Stimulated activated CD4-positive, alpha-beta T cell treated with anti-CD3 and anti-CD28 coated beads, Interleukin-2, amount 100 ng/mL, for 24 hours (primary cell): ENCODE results near the gene IL11.

Experiments
- DNase-seq, 2 donors: peaks; one replicate each; pipeline ENCODE4 v3.0.0-alpha.2; 2020

IL11 gene

DNA sequence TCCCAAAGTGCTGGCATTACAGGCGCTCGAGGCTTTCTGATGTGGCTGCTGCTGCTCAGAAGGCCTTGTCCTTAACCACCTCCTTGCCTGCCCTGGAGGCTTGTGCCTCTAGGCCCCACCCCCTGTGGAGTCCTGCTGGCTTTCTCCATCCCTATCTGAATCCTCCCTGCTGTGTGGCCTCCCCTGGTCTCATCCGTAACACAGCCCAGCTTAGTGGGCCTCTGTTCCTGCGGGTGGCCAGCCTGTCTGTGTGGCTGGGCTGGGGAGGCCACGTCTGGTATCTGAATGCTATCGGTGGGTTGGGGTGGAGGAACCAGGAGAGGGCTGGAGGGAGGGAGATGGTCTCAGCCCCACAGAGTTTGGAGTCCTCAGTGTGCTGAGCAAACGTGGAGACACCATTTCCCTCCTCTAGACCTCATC, 20.2 kb upstream of the IL11 start:
- DNase-seq: peak in 1 of 2 donors; percentile 39

DNA sequence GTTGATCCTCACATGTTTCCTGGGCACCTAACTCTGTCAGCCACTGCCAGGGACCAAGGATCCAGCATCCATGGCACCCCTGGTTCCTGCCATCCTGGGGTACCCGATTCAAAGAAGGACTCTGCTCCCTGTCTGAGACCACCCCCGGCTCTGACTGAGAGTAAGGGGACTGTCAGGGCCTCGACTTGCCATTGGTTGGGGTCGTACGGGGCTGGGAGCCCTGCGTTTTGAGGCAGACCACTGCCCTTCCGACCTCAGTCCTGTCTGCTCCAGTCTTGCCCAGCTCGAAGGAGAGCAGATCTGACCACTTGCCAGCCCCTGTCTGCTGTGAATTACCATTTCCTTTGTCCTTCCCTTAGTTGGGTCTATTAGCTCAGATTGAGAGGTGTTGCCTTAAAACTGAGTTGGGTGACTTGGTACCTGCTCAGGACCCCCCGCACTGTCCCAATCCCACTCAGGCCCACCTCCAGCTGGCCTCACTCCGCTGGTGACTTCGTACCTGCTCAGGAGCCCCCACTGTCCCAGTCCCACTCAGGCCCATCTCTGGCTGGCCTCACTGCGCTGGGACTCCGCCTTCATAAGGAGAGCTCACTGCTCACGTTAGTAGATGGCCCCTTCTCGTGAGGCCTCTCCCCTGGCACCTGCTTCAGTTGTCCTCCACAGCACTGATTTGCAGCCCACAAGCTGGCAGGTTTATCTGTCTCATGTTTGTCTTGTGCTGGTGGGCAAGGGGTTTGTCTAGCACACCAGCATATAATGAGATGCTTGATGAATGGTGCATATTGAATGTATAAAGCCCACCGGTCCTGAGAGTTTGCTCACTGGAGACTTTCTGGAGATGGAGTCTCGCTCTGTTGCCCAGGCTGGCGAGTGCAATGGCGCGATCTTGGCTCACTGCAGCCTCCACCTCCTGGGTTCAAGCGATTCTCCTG, 19.4 kb upstream of the IL11 start:
- DNase-seq: no peak

DNA sequence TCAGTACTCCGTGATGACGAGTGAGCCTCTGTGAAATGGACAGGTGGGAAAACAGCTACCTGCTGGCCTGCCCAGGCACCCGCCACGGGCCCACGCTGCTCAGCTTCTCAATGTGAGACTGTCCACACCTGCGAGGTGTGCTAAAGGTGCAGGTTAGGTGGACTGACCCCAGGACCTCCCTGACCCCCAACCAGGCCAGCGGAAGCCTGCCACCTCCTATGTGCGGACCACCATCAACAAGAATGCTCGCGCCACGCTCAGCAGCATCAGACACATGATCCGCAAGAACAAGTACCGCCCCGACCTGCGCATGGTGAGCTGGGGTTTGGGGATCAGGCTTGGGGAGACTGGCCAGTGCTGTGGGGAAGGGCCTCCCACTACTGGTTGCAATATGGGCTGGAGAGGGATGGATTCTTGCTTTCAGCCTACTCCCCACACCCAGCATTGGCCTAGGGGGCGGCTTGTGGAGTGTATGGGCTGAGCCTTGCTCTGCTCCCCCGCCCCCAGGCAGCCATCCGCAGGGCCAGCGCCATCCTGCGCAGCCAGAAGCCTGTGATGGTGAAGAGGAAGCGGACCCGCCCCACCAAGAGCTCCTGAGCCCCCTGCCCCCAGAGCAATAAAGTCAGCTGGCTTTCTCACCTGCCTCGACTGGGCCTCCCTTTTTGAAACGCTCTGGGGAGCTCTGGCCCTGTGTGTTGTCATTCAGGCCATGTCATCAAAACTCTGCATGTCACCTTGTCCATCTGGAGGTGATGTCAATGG, 17.7 kb upstream of the IL11 start:
- no peak for DNase-seq

DNA sequence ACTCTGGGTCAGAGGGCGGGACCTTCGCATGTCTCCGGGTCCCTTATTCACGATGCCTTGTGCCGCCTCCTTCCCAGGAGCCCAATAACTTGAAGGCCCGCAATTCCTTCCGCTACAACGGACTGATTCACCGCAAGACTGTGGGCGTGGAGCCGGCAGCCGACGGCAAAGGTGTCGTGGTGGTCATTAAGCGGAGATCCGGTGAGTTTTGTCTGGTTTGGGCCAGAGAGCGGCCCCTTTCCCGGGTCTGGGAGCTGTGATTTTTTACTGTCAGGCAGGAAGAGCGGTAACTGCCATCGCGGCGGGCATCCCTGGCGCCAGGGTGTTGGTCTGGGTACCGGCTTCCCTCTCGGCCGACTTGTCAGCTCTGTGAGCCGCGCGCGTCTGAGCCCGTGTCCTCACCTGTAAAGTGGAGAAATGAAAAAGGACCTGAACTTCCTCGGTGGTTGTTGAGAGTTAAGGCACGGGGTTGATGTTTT, 16.3 kb upstream of the IL11 start:
- DNase-seq: peak; percentile 35 to 59

DNA sequence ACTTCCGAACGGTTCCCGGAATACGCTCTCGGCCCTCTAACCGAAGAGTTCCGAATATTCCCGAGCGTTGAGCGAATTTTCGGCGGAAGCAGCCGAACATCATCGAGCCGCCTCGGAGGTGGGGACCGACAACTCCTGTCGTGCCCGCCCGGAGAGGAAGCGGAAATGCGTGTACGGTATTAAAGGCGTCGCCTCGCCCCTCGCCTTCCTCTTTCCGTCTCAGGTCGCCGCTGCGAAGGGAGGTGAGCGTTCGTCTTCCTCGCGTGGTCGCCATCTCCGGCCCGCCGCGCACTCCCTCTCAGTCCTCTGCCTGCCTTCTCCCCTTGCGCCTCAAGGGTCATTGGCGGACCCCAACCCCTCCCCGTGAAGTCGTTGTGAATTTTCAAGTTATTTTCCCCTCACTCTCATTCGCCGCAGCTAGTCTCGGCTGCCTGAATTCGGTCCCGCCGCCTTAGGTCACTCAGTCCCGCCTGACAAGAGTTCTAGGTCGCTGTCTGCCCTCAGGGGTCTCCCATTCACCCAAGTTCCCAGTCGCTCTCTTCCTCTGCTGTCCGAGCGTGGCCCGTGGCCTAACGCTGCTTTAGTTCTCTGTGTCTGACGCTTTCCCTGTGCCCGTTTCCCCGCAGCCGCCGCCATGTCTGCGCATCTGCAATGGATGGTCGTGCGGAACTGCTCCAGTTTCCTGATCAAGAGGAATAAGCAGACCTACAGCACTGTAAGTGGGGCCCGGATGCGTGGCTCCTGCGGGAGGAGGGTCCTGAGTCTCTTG, 15.6 kb upstream of the IL11 start, which contains the start of gene RPL28:
Gene RPL28, plus strand, starts transcription at position 209 of the 769 bp plus-strand sequence. Its CDS starts 426 bp downstream, at position 635.
- peak; percentile 97 to 98 for DNase-seq

DNA sequence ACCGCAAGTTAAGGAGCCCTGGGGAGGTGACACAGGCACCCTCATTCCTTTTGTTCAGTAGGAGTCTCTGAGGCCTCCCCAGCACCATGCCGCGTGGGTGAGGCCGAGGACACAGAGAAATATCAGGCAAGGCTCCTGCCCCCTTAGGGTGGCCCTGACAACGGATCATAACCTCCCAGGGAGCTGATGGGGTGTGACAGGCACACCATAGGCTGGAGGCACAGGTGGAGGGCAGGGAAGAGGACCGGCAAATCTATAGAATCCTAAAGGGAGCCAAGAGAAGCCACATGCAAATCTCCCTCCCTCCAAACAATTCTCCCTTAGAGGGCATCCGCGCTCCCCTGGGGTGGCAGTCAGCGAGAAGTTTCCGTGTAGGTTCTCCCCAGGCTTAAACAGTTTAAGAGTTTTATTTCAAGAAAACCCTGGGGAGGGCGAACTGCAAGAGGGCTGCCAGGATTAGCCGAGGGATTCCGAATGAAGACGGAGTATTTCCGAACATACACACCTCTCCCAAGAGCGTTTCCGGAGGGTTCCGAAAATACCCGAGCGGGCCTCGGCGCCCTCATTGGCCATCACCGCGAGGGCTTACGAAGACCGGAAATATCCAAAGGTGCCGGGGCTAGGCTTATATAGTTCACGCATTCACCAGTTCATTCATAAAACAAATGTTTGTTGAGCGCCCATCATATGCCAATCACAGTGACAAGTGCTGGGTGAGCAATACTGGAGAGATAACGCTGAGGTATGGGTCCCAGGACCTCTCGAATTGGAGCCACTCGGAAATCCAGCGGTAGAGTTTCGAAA, 14.9 kb upstream of the IL11 start:
- DNase-seq: peak; percentile 97

DNA sequence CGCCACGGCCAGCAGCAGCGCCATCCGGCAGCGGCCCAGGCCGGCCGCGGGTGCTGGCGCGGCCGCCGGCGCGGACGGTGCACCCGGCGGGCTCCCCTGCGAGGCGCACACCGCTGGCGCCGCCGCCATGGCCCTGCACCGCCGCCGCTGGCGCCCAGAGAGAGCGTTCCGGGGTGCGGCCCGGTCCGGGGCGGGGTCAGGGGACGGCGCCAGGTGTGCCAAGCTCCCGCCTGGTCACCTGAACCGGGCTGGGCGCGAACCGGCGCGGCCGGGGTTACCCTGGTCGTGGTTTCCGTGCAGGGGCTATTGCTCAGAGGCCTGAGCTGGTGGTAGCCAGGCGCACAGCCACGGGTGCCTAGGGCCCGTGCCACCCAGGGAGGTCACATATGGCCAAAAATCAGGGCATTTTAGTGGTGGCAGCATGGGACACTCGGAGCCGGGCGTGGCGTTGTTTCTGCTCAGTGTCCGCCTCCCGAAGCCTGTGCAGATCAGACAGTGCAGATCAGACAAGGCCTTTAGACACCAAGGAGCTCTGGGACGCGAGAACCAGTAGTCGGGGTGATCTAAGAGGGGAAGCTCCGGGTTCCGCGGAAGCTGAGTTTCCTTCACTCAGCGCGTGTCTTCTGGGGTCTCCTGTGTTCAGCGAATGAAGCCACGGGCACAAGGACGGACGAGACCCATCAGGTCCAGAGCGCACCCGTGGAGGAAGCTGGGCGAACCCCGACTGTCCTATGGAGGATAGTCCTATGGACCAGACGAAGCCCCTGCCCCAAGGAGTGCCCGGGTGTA, 14.1 kb upstream of the IL11 start, which contains the start of gene TMEM238:
Gene TMEM238, minus strand, starts transcription at position 162 of the 789 bp plus-strand sequence. Its CDS starts 33 bp downstream, at position 129.
- peak; percentile 51 to 61 for DNase-seq

DNA sequence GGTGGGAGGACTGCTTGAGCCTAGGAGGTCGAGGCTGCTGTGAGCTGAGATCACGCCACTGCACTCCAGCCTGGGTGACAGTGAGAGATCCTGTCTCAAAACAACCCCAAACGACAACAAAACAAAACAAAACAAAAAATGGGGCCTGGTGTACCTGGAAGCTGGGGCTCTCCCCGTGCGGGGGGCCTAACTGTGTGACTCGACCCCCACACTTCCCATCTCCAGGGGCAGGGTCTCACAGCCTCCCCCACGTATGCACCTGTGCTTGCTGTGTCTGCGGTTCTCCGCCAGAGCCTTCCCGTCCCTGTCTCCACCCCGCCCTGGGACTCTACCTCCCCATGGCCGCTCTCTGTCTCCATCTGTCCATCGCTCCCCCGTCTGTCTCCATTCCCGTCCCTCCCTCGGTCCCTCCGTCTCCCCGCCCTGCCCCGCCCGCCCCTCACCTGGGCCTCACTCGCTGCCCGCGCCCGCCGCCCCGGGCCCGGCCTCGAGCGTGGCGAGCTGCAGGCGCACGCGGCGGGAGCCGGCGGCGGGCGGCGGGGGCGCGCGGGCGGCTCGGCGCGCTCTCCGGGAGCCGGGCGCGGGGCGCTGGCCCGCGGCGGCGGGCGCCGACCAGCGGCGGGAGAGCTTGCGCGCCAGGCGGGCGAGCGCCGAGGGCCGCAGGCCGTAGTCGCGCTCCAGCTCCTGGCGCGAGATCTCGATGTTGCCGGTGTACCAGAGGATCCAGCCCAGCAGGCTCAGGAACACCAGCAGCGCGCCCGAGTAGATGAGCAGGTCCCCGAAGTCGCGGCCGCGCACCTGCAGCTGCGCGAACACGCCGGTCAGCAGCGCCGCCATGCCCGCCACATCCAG, 13.2 kb upstream of the IL11 start:
- peak; percentile 60 to 62 for DNase-seq

DNA sequence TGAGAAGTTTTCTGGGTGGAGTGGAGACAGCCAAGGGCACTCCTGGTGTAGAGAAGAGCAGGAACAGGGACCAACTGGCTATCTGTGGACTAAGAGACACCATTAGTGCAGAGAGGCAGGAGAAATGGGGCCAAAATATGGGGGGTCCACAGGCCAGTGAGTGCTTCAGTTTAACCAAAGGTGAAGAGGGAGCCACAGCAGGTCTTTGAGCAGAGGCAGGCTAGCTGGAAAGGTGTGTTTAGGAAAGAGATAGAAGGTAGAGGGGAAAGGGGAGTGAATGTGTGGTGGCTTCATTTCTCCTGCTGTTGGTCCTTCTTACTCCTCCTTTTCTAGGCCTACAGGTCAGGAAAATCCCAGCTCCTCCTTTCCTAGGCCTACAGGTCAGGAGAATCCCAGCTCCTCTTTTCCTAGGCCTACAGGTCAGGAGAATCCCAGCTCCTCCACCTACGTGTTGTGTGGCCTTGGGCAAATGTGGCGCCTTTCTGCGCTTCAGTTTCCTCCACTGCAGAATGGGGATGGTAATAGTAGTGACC, 12.3 kb upstream of the IL11 start:
- DNase-seq: no peak

DNA sequence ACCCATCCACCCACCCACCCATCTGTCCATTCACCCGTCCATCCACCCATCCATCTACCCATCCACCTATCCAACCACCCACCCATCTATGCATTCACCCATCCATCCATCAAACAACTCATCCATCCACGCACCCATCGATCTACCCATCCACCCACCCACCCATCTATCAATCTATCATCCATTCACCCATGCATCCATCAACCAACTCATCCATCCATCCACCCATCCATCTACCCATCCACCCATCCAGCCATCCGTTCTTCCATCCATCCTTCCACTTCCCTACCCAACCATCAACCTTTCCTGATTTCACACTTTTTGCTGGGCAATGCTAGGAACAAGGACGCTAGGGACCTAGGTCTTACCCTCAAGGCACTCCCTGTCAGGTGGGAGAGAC, 11.8 kb upstream of the IL11 start:
- no peak for DNase-seq

DNA sequence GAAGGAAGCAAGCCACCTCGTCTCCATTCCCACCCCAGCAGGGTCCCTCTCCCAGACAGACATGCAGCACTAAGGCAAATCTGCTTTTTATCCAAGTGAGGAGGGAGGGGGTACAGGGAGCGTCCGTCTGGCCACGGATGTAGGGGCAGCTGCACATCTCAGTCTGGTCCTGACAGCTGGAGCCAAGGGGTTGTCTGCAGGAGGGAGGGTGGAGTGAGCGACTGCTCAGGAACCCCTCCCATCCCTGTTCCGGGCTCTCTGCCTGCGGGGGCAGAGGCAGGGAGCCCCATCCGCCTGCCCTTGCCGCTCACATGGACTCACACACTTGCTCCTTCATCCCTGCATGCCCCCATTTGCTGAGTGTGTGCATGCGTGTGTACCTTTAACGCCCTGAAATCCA, 8.9 kb upstream of the IL11 start:
- no peak for DNase-seq

DNA sequence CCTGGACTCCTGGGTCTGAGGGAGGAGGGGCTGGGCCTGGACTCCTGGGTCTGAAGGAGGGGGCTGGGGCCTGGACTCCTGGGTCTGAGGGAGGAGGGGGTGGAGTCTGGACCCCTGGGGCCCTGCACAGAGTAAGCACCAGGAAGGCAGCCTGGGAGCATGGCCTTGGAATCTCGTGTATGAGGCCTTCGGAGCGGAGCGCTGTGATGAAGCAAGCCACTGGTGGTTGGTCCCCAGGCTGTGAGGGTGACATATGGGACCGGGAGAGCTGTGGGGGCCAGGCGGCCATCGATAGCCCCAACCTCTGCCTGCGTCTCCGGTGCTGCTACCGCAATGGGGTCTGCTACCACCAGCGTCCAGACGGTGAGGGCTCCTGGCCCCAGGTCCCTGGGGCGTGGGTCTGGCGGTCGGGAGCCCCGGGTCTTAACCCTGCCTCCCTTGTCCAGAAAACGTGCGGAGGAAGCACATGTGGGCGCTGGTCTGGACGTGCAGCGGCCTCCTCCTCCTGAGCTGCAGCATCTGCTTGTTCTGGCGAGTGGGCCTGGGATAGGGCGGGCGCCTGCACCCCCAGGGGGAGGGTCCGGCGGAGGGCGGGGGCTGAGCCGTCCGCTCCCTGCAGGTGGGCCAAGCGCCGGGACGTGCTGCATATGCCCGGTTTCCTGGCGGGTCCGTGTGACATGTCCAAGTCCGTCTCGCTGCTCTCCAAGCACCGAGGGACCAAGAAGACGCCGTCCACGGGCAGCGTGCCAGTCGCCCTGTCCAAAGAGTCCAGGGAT, 7.3 kb upstream of the IL11 start:
- no peak for DNase-seq

DNA sequence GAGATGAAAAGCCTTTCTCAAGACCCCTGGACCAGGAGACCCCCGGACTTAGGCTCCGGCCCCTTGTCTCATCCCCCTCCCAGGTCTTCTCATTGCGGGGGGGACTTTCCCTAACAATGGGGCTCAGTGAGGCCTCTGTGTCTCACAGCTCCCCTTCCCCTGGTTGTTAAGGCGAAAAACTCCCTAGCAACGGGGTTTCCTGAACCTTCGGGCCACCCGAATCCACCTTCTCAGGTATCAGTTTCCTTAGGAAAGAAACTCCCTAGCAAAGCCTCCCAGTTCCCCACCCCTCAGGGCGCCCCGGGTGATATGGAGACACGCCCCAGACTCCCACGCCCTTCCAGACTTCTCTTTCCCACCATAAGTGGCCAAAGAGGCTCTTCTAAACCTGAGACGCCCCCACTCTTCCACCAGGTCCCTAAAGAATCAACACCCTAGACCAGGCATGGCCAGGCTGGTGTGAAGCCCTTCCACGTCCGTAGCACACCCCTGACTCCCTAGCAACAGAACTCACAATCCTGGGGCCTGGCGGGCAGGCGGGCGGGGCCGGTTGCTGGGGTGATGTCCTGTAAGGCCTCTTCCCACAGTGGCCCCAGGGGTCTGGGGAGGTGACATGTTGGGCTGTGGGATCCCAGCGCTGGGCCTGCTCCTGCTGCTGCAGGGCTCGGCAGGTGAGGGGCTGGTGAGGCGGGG, 6.1 kb upstream of the IL11 start, which contains the start of gene TMEM190:
Gene TMEM190, plus strand, starts transcription at position 586 of the 693 bp plus-strand sequence. Its CDS starts 28 bp downstream, at position 614.
- DNase-seq: no peak

DNA sequence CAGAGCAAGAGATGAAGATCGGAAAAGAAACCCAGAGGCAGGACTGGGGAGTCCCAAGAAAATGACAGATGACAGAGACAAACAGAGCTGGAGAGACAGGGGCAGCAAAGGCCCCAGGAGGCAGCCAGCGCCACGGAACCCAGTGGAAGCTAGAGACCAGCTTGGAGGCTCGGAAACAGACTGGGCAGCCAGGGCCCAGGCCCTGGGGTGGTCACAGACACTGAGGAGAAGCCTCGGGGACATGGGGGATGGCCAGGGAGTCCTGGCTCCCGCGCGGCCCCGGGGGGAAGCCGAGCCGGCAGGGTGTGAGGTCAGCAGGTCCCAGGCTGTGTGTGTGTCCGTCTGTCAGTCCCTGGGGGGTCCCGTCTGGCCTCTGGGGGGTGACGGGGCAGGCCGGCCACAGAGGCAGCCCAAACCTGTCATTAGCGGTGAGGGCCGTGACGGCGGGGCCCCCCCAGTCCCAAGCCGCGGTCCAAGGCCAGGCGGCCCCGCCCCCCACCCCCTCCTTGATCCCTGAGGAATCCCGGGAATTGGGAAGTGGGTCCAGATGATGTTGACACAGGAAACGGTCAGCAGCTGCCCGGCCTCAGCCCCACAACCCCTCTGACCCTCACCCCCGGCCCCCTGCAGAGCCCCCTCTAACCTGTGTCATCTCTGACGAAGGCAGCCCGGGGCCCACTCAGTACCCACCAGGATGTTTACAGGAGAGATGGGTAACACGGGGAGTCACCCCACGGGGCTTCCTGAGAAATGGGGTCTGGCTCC, 3.9 kb upstream of the IL11 start:
- DNase-seq: no peak

DNA sequence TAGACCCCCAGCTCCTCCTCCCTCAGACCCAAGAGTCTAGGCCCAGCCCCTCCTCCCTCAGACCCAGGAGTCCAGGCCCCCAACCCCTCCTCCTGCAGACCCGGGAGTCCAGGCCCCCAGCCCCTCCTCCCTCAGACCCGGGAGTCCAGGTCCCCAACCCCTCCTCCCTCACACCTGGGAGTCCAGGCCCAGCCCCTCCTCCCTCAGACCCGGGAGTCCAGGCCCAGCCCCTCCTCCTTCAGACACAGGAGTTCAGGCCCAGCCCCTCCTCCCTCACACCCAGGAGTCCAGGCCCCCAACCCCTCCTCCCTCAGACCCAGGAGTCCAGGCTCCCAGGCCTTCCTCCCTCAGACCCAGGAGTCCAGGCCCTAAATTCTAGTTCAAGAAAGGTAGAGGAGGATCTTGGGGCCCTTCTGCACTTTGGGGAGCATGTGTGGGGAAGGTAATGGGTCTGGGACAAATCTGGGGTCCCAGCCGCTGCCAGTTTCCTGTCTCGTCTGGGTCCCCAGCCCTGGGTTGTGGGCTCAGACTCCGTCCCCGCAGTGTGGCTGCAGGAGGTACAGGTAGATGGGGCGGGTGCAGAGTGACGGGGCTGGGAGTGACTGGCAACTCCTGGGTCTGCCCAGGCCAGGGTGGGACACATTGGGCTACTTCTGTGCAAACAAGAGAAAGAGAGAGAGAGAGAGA, 3.2 kb upstream of the IL11 start:
- no peak for DNase-seq

DNA sequence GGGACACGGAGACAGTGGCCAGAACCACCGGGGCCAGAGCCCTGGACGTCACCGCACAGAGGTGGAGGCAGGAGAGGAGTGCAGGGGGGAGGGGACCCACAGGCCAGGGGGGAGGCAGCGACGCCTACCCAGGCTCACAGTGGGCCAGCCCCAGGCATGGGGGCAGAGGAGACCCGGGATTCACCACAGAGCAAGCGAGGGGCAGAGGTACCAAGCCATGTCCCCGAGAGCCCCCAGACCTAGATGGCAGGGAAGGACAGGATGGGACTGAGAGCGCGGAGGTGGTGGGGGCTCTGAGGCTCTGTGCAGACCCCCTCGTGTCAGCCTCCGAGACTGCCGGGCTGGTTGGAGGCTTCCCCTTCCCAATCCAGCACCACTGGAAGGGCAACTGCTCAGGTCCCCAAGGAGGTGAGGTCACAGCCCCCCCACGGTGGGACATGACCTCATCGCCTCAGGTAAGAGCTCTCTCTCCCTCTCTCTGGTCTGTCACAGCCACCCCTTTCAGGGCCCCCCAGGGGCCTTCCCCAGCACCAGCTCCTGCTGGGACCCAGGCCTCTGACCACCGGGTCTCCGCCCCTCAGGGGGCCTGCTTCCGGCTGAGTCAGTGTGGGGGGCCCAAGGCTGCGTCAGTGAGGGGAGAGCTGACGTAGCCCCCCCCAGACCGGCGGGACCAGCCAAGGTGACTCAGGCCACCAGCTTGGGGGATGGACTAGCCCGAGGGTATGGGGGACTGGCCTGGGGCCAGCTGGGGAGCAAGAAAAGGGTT, 2.2 kb upstream of the IL11 start:
- DNase-seq: no peak
